Fibroblast of lung (primary cell): ENCODE data around the gene PHGDH. TPM values are rescaled to one million over a fixed set of nuclear protein-coding genes. Genes with fewer than 3 reads are reported as not detected.

ENCODE experiments used
- DNase-seq, 2 donors: peaks; one replicate each; pipeline versions ENCODE4 v3.0.0 to v3.0.0-alpha.2; 2010; ENCODE audit warnings: low read depth in 2 of 2
- H2AFZ ChIP-seq: 2 replicates; pipeline ENCODE4 v1.5.1; 2012; ENCODE audit warnings: low read length, control low read depth, inconsistent platforms
- H3K27ac ChIP-seq: 2 replicates; pipeline ENCODE4 v1.5.1; 2011; ENCODE audit warnings: low read length, control low read depth; ENCODE audit not compliant: insufficient read depth
- H3K27me3 ChIP-seq: 2 replicates; pipeline ENCODE4 v1.5.1; 2011; ENCODE audit warnings: mild to moderate bottlenecking, low read length; ENCODE audit not compliant: control insufficient read depth, insufficient read depth
- H3K36me3 ChIP-seq: 2 replicates; pipeline ENCODE4 v1.5.1; 2011; ENCODE audit warnings: low read length; ENCODE audit not compliant: control insufficient read depth, insufficient read depth
- H3K4me1 ChIP-seq: 2 replicates; pipeline ENCODE4 v1.5.1; 2011; ENCODE audit warnings: low read length; ENCODE audit not compliant: control insufficient read depth, insufficient read depth; ENCODE audit errors: extremely low read depth
- H3K4me2 ChIP-seq: 2 replicates; pipeline ENCODE4 v1.5.1; 2011; ENCODE audit warnings: low read length, control low read depth; ENCODE audit not compliant: insufficient read depth; ENCODE audit errors: extremely low read depth
- H3K4me3 ChIP-seq, 4 experiments: fragments of 200-600 bp in 1 of 4; sonication (generic) in 1 of 4; replicated peaks in 1 of 4; 2 replicates each; pipeline ENCODE4 v1.5.1; 2011 to 2016; ENCODE audit warnings: low read length in 4 of 4, low read depth in 3 of 4, mild to moderate bottlenecking in 3 of 4, control low read depth in 2 of 4, inconsistent platforms in 1 of 4, mixed read lengths in 1 of 4; ENCODE audit not compliant: insufficient read depth in 1 of 4; ENCODE audit errors: control extremely low read depth in 1 of 4
- H3K79me2 ChIP-seq: 2 replicates; pipeline ENCODE4 v1.5.1; 2012; ENCODE audit warnings: mild to moderate bottlenecking, low read length, inconsistent platforms; ENCODE audit not compliant: control insufficient read depth, insufficient read depth
- H3K9ac ChIP-seq: 2 replicates; pipeline ENCODE4 v1.5.1; 2011; ENCODE audit warnings: mild to moderate bottlenecking, low read length, control low read depth; ENCODE audit not compliant: insufficient read depth
- H3K9me3 ChIP-seq: 2 replicates; pipeline ENCODE4 v1.5.1; 2012; ENCODE audit warnings: low read depth, low read length; ENCODE audit not compliant: control insufficient read depth, insufficient read depth
- H4K20me1 ChIP-seq: 2 replicates; pipeline ENCODE4 v1.5.1; 2011; ENCODE audit warnings: low read length; ENCODE audit not compliant: control insufficient read depth, insufficient read depth; ENCODE audit errors: extremely low read depth
- EZH2 ChIP-seq: IDR thresholded peaks from 2 replicates; pipeline ENCODE4 v1.5.1; 2012; ENCODE audit warnings: low read length, control low read depth, mild to moderate bottlenecking; ENCODE audit errors: missing control alignments
- polyA plus RNA-seq, 2 donors: library from polyadenylated mRNA; depleted of rRNA in 1 of 2; stranded (reverse) in 1 of 2; unstranded in 1 of 2; fragments of >200 nt; gene quantifications; 2 replicates each; pipeline ENCODE4 v1.2.1, GENCODE V29; 2011 to 2012; ENCODE audit warnings: missing spikeins in 1 of 2
- total RNA-seq: library from RNA; depleted of rRNA; stranded (reverse); fragments of >200 nt; gene quantifications from 2 replicates; pipeline ENCODE4 v1.2.1, GENCODE V29; 2014
- TF ChIP-seq, protein P1 (sequence below), 2 donors: IDR thresholded peaks in 1 of 2; conservative IDR thresholded peaks in 1 of 2; 1 replicate in 1 of 2; 2 replicates in 1 of 2; pipeline ENCODE4 v1.5.1; 2011 to 2012; ENCODE audit warnings: low read length in 2 of 2, control low read depth in 1 of 2, inconsistent platforms in 1 of 2, low read depth in 1 of 2, mild to moderate bottlenecking in 1 of 2

Gene PHGDH
- total and polyA plus RNA-seq, 2 donors (not counting 1 experiment from before 2014, with no cell fraction given), result 44.3 to 201 TPM

GRCh38 chr1:119718409-119718808 is 6.7 kb downstream of the PHGDH start:
- Histone ChIP-seq H3K4me1 (no peaks in the 10 kb centered on the region), H3K4me2 (no peak overlapping the region), H3K9ac (no peak overlapping the region), H2AFZ (no peak overlapping the region), H3K27me3 (no peaks in the 10 kb centered on the region), H4K20me1 (no peaks in the 10 kb centered on the region), H3K36me3 (peaks cover 2% of the 10 kb centered on the region), H3K4me3 (no peak overlapping the region), H3K27ac (no peak overlapping the region), H3K9me3 (no peaks in the 10 kb centered on the region), H3K79me2 (peaks cover 5% of the 10 kb centered on the region)
- TF ChIP-seq, protein P1, sequence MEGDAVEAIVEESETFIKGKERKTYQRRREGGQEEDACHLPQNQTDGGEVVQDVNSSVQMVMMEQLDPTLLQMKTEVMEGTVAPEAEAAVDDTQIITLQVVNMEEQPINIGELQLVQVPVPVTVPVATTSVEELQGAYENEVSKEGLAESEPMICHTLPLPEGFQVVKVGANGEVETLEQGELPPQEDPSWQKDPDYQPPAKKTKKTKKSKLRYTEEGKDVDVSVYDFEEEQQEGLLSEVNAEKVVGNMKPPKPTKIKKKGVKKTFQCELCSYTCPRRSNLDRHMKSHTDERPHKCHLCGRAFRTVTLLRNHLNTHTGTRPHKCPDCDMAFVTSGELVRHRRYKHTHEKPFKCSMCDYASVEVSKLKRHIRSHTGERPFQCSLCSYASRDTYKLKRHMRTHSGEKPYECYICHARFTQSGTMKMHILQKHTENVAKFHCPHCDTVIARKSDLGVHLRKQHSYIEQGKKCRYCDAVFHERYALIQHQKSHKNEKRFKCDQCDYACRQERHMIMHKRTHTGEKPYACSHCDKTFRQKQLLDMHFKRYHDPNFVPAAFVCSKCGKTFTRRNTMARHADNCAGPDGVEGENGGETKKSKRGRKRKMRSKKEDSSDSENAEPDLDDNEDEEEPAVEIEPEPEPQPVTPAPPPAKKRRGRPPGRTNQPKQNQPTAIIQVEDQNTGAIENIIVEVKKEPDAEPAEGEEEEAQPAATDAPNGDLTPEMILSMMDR (conservative IDR thresholded peaks at IDR 0.05 in 1 of 2, IDR thresholded peaks at IDR 0.05 in 1 of 2; ENCODE audit: low read depth in 1 of 2, low read length in 2 of 2), result no peak
- no peak for TF ChIP-seq EZH2
- no peak for DNase-seq

DNA sequence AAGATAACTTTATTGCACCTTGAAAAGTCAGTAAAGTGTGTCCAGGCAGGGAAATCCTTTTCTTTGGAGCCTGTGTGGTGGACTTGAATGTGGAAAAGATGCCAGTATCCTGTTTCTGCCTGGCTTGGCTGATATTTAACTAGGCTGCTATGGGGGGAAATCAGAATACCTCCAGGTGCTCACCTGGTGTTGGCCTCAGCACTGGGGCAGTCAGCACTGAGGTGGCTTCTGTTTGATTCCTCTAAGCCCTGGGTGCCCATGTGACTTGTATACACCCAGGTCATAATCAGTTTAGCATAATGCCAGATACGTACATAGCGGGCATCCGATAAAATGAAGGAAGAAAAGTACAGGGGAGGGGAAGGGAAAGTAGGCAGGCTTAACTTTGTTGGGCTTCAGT is 7.2 kb downstream of the PHGDH start:
- Histone ChIP-seq H3K9me3 (no peaks in the 10 kb centered on the region), H3K4me1 (no peaks in the 10 kb centered on the region), H3K4me3 (no peak overlapping the region), H3K4me2 (no peak overlapping the region), H3K79me2 (peaks cover 5% of the 10 kb centered on the region), H3K36me3 (peaks cover 2% of the 10 kb centered on the region), H3K9ac (no peak overlapping the region), H3K27ac (no peak overlapping the region), H3K27me3 (no peaks in the 10 kb centered on the region), H4K20me1 (no peaks in the 10 kb centered on the region), H2AFZ (no peak overlapping the region)
- DNase-seq, result no peak
- TF ChIP-seq, protein P1 (conservative IDR thresholded peaks at IDR 0.05 in 1 of 2, IDR thresholded peaks at IDR 0.05 in 1 of 2; ENCODE audit: low read depth in 1 of 2, low read length in 2 of 2), result no peak
- no peak for TF ChIP-seq EZH2

GRCh38 chr1:119720866-119721440 is 9.2 kb downstream of the PHGDH start:
- TF ChIP-seq EZH2, result no peak
- TF ChIP-seq, protein P1 (conservative IDR thresholded peaks at IDR 0.05 in 1 of 2, IDR thresholded peaks at IDR 0.05 in 1 of 2; ENCODE audit: low read depth in 1 of 2, low read length in 2 of 2), result no peak
- DNase-seq, result no peak
- H3K9ac ChIP-seq, result no peak overlapping the region
- peaks cover 6% of the 10 kb centered on the region for H3K36me3 ChIP-seq
- H3K4me3 ChIP-seq, result no peak overlapping the region
- no peaks in the 10 kb centered on the region for H4K20me1 ChIP-seq
- H3K4me2 ChIP-seq, result no peak overlapping the region
- no peaks in the 10 kb centered on the region for H3K79me2 ChIP-seq
- no peaks in the 10 kb centered on the region for H3K9me3 ChIP-seq
- H3K4me1 ChIP-seq, result no peaks in the 10 kb centered on the region
- H3K27me3 ChIP-seq, result no peaks in the 10 kb centered on the region
- H3K27ac ChIP-seq, result no peak overlapping the region
- no peak overlapping the region for H2AFZ ChIP-seq
